SHP77 (cell line): ENCODE measurements around the gene PROSER2.

Source experiments
- DNase-seq, 2 experiments: peaks; one replicate each; lab custom pipeline; 2025; lab: John Stamatoyannopoulos, UW

The PROSER2 gene

DNA sequence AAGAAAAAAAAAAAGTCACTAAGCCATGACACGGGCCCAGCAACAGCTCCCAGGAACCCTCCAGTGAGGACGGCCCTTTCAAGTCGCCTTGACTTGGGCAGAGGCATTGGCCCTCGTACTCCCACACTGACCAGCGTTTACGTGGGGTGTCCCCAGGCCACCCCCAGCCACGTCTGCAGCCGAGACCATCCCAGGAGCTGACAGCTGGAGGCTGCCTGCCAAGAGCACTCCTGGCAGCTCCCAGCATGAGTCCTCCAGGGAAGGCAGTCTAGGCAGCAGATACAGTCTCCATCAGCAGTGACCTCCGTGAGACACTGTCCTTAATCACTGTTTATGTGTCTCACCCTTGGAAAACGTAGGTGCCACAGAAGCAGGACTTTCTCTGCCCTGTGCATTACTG is 86.5 kb downstream of the PROSER2 start:
- no peak for DNase-seq

DNA sequence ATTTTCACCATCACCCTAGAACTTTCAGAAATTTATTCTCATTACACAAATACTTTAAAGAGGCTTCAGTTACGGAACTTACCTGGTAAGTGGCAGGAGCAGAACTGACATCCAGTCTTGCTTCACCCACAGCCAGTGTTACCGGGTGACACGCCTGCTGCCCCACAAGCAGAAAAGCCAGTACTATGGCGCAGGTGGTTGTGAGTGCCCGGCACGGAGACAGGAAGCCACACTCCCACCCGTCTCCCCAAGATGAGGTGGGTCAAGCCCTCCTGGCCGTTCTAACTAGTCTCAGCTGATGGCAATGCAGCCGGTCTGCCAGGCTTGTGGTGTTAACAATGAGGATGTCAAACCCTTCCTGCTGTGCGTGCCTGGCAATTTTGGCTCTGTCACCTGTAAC is 86.9 kb downstream of the PROSER2 start:
- DNase-seq, result no peak

DNA sequence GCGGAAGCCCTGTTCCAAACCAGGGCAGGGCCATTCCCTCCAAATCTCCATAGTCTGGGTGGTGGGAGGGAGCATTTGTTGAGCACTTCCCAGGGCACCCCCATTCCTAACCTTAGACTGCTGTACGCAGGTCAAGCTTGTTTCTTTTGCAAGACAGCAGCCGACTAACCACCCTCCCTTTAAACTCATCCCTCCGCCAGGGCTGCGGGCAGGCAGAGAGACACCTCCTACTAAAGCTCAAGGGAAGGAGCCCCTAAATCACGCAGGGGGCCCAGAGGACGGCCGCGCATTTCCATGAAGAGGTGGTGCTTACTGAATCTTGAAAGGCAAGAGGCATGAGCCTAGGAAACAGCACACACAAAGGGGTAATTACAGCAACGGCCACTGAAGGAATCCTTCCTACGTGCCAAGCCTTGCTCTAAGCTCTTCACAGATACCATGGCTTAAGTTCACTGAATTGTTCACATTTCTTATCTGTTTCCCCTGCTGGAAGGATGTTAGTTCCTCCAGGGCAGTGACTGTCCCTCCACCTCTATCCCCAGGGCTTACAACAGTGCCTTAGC is 90.0 kb downstream of the PROSER2 start:
- no peak for DNase-seq

DNA sequence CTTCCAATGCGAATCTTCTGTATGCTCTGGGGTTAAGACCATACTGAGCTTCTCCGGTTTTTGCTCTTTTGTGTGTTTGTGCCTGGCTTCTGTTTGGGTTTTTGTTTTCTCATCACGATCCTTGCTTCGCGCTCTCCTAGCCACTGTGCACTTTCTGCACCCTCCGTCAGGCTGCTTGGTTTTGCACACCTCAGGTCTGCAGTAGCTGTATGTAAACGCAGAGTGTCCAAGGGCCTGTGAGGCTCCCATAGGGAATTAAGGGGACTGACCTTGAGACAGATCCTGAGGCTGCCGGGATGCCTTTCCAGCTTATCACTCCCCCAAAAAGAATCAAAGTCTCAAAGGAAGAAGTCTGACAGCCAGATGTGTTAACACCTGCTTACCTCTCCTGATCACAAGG is 95.2 kb downstream of the PROSER2 start:
- DNase-seq, result no peak

DNA sequence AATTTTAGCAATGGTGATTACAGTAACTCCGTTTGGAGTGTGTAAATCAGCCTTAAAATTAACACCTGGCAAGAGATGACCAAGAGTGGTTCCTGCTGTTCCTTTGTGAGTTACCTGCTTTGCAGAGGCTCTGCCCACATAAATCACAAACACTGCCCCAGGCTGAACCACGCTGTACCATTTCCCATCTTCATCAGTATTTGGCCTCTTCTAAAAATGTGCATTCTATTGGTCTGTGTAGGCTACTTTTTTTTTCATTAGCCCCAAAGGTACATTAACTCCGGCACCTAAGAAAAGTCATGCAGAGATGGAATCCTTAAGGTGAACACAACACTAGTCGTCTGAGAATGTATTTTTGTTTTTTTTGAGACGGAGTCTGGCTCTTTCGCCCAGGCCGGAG is 96.1 kb downstream of the PROSER2 start:
- DNase-seq, result no peak
